GM10266 (cell line): ENCODE measurements around the gene DCT.

ENCODE experiments used
- DNase-seq: peaks from one replicate; pipeline ENCODE4 v3.0.0; 2012; ENCODE audit errors: extremely low spot score
- TF ChIP-seq, protein P1 (sequence below): IDR thresholded peaks from 2 replicates; pipeline ENCODE4 v1.5.1; 2012; ENCODE audit warnings: mild to moderate bottlenecking, low read depth; ENCODE audit not compliant: control insufficient read depth, insufficient read depth; ENCODE audit errors: missing control alignments

Gene DCT

GRCh38 chr13:94481941-94482340 lies 2.5 kb upstream of the DCT start:
- TF ChIP-seq, protein P1, sequence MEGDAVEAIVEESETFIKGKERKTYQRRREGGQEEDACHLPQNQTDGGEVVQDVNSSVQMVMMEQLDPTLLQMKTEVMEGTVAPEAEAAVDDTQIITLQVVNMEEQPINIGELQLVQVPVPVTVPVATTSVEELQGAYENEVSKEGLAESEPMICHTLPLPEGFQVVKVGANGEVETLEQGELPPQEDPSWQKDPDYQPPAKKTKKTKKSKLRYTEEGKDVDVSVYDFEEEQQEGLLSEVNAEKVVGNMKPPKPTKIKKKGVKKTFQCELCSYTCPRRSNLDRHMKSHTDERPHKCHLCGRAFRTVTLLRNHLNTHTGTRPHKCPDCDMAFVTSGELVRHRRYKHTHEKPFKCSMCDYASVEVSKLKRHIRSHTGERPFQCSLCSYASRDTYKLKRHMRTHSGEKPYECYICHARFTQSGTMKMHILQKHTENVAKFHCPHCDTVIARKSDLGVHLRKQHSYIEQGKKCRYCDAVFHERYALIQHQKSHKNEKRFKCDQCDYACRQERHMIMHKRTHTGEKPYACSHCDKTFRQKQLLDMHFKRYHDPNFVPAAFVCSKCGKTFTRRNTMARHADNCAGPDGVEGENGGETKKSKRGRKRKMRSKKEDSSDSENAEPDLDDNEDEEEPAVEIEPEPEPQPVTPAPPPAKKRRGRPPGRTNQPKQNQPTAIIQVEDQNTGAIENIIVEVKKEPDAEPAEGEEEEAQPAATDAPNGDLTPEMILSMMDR: no peak
- DNase-seq: no peak

DNA sequence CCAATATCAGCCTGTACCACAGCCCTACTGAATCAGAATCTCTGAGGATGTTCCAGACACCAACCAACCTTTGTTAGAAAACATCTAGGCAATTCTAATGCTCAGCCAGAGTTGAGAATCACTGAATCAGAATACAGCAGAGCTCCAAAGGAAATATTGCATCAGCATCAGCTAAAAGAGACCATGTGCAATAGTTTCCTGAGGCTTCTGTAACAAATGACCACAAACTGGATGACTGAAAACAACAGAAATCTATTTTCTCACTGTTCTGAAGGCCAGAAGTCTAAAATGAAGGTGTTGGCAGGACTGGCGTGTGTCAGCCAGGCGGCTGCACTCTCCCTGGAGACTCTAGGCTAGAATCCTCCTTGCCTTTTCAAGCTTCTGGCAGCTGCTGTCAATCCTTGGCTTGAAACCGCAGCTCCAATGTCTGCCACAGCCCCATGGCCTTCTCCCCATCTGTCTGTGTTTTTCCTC lies 1.2 kb upstream of the DCT start:
- DNase-seq: no peak
- TF ChIP-seq, protein P1: no peak

- TF ChIP-seq, protein P1: no peak
- no peak for DNase-seq
These were observed 569 bp downstream of the DCT start for GRCh38 chr13:94478913-94479312.

- DNase-seq: no peak
- TF ChIP-seq, protein P1: no peak
These were observed 9.4 kb downstream of the DCT start for GRCh38 chr13:94470126-94470525.

- no peak for DNase-seq
- TF ChIP-seq, protein P1: no peak
These were observed 14.7 kb downstream of the DCT start for GRCh38 chr13:94464771-94465170.

- TF ChIP-seq, protein P1: no peak
- DNase-seq: no peak
These were observed 16.8 kb downstream of the DCT start for GRCh38 chr13:94462670-94463069.

DNA sequence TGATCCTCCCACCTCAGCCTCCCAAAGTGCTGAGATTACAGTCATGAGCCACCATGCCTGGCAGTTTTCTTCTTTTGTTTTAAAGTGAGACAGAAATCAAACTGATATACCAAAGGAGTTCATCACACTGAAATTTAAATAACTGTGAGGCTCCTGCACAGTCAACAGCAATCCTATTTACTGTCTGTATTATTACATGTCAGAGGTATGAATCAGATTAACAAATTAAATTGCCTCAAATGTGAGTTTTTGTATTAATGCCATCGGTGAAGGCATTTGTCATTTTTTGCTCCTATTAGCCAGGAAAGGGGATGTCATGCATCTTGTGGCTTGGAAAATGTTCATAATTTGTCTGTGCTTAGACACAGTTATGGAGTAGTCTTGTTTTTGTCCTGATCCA lies 20.4 kb downstream of the DCT start:
- DNase-seq: no peak
- TF ChIP-seq, protein P1: no peak
